Peyer's patch (tissue), 4 donors: ENCODE results near the gene TACC2.

ENCODE experiments used
- CTCF ChIP-seq, 6 experiments: fragments of 450-650 bp in 4 of 6; fragments of 200-600 bp in 2 of 6; sonication (generic) in 1 of 6; IDR thresholded peaks; one replicate each; pipeline ENCODE4 v1.5.1; 2017 to 2019; ENCODE audit warnings: antibody characterized with exemption in 6 of 6, mild to moderate bottlenecking in 3 of 6, moderate library complexity in 1 of 6
- POLR2A ChIP-seq, 2 donors: fragments of 450-650 bp; IDR thresholded peaks; one replicate each; pipeline ENCODE4 v1.5.1; 2017; ENCODE audit warnings: antibody characterized with exemption in 2 of 2, mild to moderate bottlenecking in 2 of 2, moderate library complexity in 2 of 2

- peak; percentile 51 to 76 for TF ChIP-seq POLR2A (IDR thresholded peaks at IDR 0.05)
- TF ChIP-seq CTCF (IDR thresholded peaks at IDR 0.05) = peak in 3 of 6 experiments; percentile 71 to 83 (median 73)
Measured at GRCh38 chr10:122112625-122113160, 123.7 kb downstream of the TACC2 start.
